Tibial nerve (tissue), 4 donors: ENCODE measurements around the gene SMAD6. TPM values are rescaled to one million over a fixed set of nuclear protein-coding genes. Genes with fewer than 3 reads are reported as not detected.

Experiments used
- DNase-seq, 2 donors: peaks; one replicate each; pipeline ENCODE4 v3.0.0-alpha.2; 2019; ENCODE audit warnings: low spot score in 2 of 2
- H3K27ac ChIP-seq, 4 donors: fragments of 200-600 bp; sonication (generic) in 3 of 4; one replicate each; pipeline ENCODE4 v1.5.1; 2017 to 2019; ENCODE audit warnings: mild to moderate bottlenecking in 1 of 4
- H3K27me3 ChIP-seq, 2 donors: fragments of 200-600 bp; sonication (generic) in 1 of 2; one replicate each; pipeline versions ENCODE4 v1.5.1 to v1.6.0; 2017 to 2019
- H3K36me3 ChIP-seq, 3 donors: fragments of 200-600 bp; sonication (generic); one replicate each; pipeline ENCODE4 v1.5.1; 2018 to 2019
- H3K4me1 ChIP-seq, 4 donors: fragments of 200-600 bp; sonication (generic) in 3 of 4; one replicate each; pipeline ENCODE4 v1.5.1; 2017 to 2019
- H3K4me3 ChIP-seq, 4 donors: fragments of 200-600 bp; sonication (generic) in 3 of 4; one replicate each; pipeline ENCODE4 v1.5.1; 2017 to 2019; ENCODE audit warnings: mild to moderate bottlenecking in 1 of 4, moderate library complexity in 1 of 4
- H3K9me3 ChIP-seq, 4 donors: fragments of 200-600 bp; sonication (generic) in 3 of 4; one replicate each; pipeline ENCODE4 v1.5.1; 2017 to 2019
- CTCF ChIP-seq, 5 experiments: fragments of 200-600 bp in 3 of 5; fragments of 450-650 bp in 2 of 5; sonication (generic) in 3 of 5; IDR thresholded peaks; one replicate each; pipeline ENCODE4 v1.5.1; 2016 to 2019; ENCODE audit warnings: antibody characterized with exemption in 5 of 5, mild to moderate bottlenecking in 3 of 5, moderate library complexity in 2 of 5
- EP300 ChIP-seq, 2 donors: sonication (generic); formaldehyde crosslinking; IDR thresholded peaks; one replicate each; pipeline ENCODE4 v1.6.1; 2017; ENCODE audit warnings: antibody characterized with exemption in 2 of 2, mild to moderate bottlenecking in 1 of 2
- POLR2A ChIP-seq, 2 donors: fragments of 450-650 bp; IDR thresholded peaks; one replicate each; pipeline ENCODE4 v1.6.1; 2017; ENCODE audit warnings: antibody characterized with exemption in 2 of 2, mild to moderate bottlenecking in 2 of 2, moderate library complexity in 2 of 2
- WGBS, 2 donors: methylation state at CpG; one replicate each; pipeline ENCODE4 v1.1.5; 2018; 5-methylcytosine and 5-hydroxymethylcytosine counted together
- total RNA-seq, 4 donors: library from RNA; depleted of rRNA; stranded (reverse); fragments of >200 nt; gene quantifications; one replicate each; pipeline ENCODE4 v1.1.0, GENCODE V29; 2016

The SMAD6 gene
- total RNA-seq, 4 donors from 2014 or later = 41.9 to 57.2 (median 48.6) TPM

GRCh38 chr15:66677336-66677735 lies 24.7 kb upstream of the SMAD6 start:
- no peaks in the 10 kb centered on the region for H3K27me3 ChIP-seq
- H3K4me1 ChIP-seq = no peaks in the 10 kb centered on the region
- DNase-seq = no peak
- WGBS, 2 donors = 94 to 100% methylated on average over 1 of the region's 1 CpG
- H3K27ac ChIP-seq = no peak overlapping the region
- no peaks in the 10 kb centered on the region for H3K36me3 ChIP-seq
- peaks cover 0 to 8% (median 0%) of the 10 kb centered on the region in 4 donors for H3K9me3 ChIP-seq
- TF ChIP-seq CTCF (IDR thresholded peaks at IDR 0.05) (no peak), EP300 (IDR thresholded peaks at IDR 0.05) (no peak)
- no peak overlapping the region for H3K4me3 ChIP-seq

- no peak for TF ChIP-seq POLR2A (IDR thresholded peaks at IDR 0.05)
- TF ChIP-seq EP300 (IDR thresholded peaks at IDR 0.05) = no peak
- no peak for TF ChIP-seq CTCF (IDR thresholded peaks at IDR 0.05)
- no peak for DNase-seq
- no peak overlapping the region for H3K4me3 ChIP-seq
- H3K9me3 ChIP-seq = peaks cover 0 to 8% (median 0%) of the 10 kb centered on the region in 4 donors
- no peaks in the 10 kb centered on the region for H3K36me3 ChIP-seq
- WGBS, 2 donors = 65 to 78% methylated on average over 4 of the region's 4 CpGs
- no peaks in the 10 kb centered on the region for H3K27me3 ChIP-seq
- no peak overlapping the region for H3K27ac ChIP-seq
- no peaks in the 10 kb centered on the region for H3K4me1 ChIP-seq
Observed at GRCh38 chr15:66679061-66679656, 22.9 kb upstream of the SMAD6 start.

- WGBS, 2 donors = 61 to 92% methylated on average over 5 to 7 of the region's 10 CpGs
- Histone ChIP-seq H3K4me1 (no peaks in the 10 kb centered on the region), H3K27me3 (no peaks in the 10 kb centered on the region), H3K27ac (no peak overlapping the region), H3K9me3 (peaks cover 0 to 8% (median 0%) of the 10 kb centered on the region in 4 donors), H3K4me3 (no peak overlapping the region), H3K36me3 (no peaks in the 10 kb centered on the region)
- DNase-seq = no peak
- TF ChIP-seq POLR2A (IDR thresholded peaks at IDR 0.05) = no peak
- no peak for TF ChIP-seq EP300 (IDR thresholded peaks at IDR 0.05)
- TF ChIP-seq CTCF (IDR thresholded peaks at IDR 0.05) = no peak
Observed at GRCh38 chr15:66679657-66680108, 22.4 kb upstream of the SMAD6 start.

GRCh38 chr15:66680502-66680901 lies 21.5 kb upstream of the SMAD6 start:
- Histone ChIP-seq H3K4me1 (no peaks in the 10 kb centered on the region), H3K36me3 (no peaks in the 10 kb centered on the region), H3K9me3 (peaks cover 0 to 8% (median 0%) of the 10 kb centered on the region in 4 donors), H3K27ac (no peak overlapping the region), H3K27me3 (no peaks in the 10 kb centered on the region), H3K4me3 (no peak overlapping the region)
- TF ChIP-seq POLR2A (IDR thresholded peaks at IDR 0.05) (no peak), EP300 (IDR thresholded peaks at IDR 0.05) (no peak), CTCF (IDR thresholded peaks at IDR 0.05) (no peak)
- DNase-seq = no peak

GRCh38 chr15:66681395-66681794 lies 20.6 kb upstream of the SMAD6 start:
- 95% methylated on average over 2 of the region's 2 CpGs for WGBS, 2 donors

More at GRCh38 chr15:66681395-66681794, 20.6 kb upstream of the SMAD6 start:
- Histone ChIP-seq H3K9me3 (peaks cover 0 to 8% (median 0%) of the 10 kb centered on the region in 4 donors), H3K4me3 (no peak overlapping the region), H3K27me3 (no peaks in the 10 kb centered on the region), H3K36me3 (no peaks in the 10 kb centered on the region), H3K27ac (no peak overlapping the region), H3K4me1 (no peaks in the 10 kb centered on the region)
- TF ChIP-seq CTCF (IDR thresholded peaks at IDR 0.05) (no peak), EP300 (IDR thresholded peaks at IDR 0.05) (no peak), POLR2A (IDR thresholded peaks at IDR 0.05) (no peak)
- DNase-seq = no peak
